Liver (tissue), 3 donors: ENCODE measurements around the gene BCAR3.

Source experiments
- FOXA1 ChIP-seq: IDR thresholded peaks from 2 replicates; pipeline ENCODE4 v1.6.1; 2016; ENCODE audit warnings: antibody characterized with exemption
- GABPA ChIP-seq, 2 donors: IDR thresholded peaks in 1 of 2; conservative IDR thresholded peaks in 1 of 2; 2 replicates each; pipeline ENCODE4 v1.6.1; 2016; ENCODE audit warnings: antibody characterized with exemption in 2 of 2, mild to moderate bottlenecking in 1 of 2, moderate library complexity in 1 of 2
- HNF4A ChIP-seq, 2 donors: conservative IDR thresholded peaks; 2 replicates each; pipeline ENCODE4 v1.6.1; 2016; ENCODE audit warnings: antibody characterized with exemption in 2 of 2, mild to moderate bottlenecking in 2 of 2
- HNF4G ChIP-seq: IDR thresholded peaks from 2 replicates; pipeline ENCODE4 v1.6.1; 2016; ENCODE audit warnings: antibody characterized with exemption
- RAD21 ChIP-seq, 2 donors: IDR thresholded peaks; 2 replicates each; pipeline ENCODE4 v1.6.1; 2016; ENCODE audit warnings: antibody characterized with exemption in 2 of 2, mild to moderate bottlenecking in 2 of 2
- RXRA ChIP-seq, 2 donors: IDR thresholded peaks; 2 replicates each; pipeline ENCODE4 v1.6.1; 2017 to 2018; ENCODE audit warnings: antibody characterized with exemption in 2 of 2, mild to moderate bottlenecking in 1 of 2
- SP1 ChIP-seq: IDR thresholded peaks from 2 replicates; pipeline ENCODE4 v1.6.1; 2018; ENCODE audit warnings: antibody characterized with exemption, mild to moderate bottlenecking
- TAF1 ChIP-seq: conservative IDR thresholded peaks from 2 replicates; pipeline ENCODE4 v1.6.1; 2016; ENCODE audit warnings: antibody characterized with exemption, mild to moderate bottlenecking
- TF ChIP-seq, protein P1 (sequence below): fragments of 150-350 bp; IDR thresholded peaks from 2 replicates; pipeline ENCODE4 v1.5.1; 2017; ENCODE audit warnings: improper control_type of control experiment, low read depth, low read length; ENCODE audit not compliant: missing input control
- TF ChIP-seq, protein P2 (sequence below): IDR thresholded peaks from 2 replicates; pipeline ENCODE4 v1.6.1; 2016; ENCODE audit warnings: antibody characterized with exemption
- TF ChIP-seq, protein P3 (sequence below): IDR thresholded peaks from 2 replicates; pipeline ENCODE4 v1.6.1; 2016; ENCODE audit warnings: antibody characterized with exemption
- TF ChIP-seq, protein P4 (sequence below): IDR thresholded peaks from 2 replicates; pipeline ENCODE4 v1.6.1; 2016; ENCODE audit warnings: antibody characterized with exemption, mild to moderate bottlenecking
- donor health status: healthy.
- donor health status: healthy.

DNA sequence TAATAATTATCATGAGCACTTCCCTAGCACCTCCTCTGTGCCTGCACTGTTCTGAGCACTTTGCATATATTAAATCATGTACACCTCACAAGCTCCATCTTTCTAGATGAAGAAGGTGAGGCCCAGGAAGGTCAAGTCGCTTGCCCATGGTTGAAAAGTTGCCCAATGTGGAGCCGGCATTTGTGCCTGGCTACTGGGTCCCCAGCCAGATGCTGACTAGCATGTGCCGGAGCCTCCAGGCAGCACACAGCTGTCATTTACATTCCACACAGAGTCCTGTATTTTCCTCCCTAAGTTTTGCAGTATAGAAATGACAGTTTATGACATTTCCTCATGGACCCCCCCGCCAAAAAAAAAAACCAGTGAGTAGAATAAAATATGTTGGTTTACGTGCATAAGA is 94.3 kb downstream of the BCAR3 start:
- TF ChIP-seq TAF1 (no peak), HNF4G (no peak), GABPA (IDR thresholded peaks at IDR 0.05 in 1 of 2, conservative IDR thresholded peaks at IDR 0.05 in 1 of 2) (no peak), SP1 (no peak), RXRA (IDR thresholded peaks at IDR 0.05) (no peak), RAD21 (IDR thresholded peaks at IDR 0.05) (no peak), HNF4A (conservative IDR thresholded peaks at IDR 0.05) (no peak), FOXA1 (no peak)
- TF ChIP-seq, protein P1, sequence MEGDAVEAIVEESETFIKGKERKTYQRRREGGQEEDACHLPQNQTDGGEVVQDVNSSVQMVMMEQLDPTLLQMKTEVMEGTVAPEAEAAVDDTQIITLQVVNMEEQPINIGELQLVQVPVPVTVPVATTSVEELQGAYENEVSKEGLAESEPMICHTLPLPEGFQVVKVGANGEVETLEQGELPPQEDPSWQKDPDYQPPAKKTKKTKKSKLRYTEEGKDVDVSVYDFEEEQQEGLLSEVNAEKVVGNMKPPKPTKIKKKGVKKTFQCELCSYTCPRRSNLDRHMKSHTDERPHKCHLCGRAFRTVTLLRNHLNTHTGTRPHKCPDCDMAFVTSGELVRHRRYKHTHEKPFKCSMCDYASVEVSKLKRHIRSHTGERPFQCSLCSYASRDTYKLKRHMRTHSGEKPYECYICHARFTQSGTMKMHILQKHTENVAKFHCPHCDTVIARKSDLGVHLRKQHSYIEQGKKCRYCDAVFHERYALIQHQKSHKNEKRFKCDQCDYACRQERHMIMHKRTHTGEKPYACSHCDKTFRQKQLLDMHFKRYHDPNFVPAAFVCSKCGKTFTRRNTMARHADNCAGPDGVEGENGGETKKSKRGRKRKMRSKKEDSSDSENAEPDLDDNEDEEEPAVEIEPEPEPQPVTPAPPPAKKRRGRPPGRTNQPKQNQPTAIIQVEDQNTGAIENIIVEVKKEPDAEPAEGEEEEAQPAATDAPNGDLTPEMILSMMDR: no peak
- TF ChIP-seq, protein P2, sequence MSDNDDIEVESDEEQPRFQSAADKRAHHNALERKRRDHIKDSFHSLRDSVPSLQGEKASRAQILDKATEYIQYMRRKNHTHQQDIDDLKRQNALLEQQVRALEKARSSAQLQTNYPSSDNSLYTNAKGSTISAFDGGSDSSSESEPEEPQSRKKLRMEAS: no peak
- TF ChIP-seq, protein P3, sequence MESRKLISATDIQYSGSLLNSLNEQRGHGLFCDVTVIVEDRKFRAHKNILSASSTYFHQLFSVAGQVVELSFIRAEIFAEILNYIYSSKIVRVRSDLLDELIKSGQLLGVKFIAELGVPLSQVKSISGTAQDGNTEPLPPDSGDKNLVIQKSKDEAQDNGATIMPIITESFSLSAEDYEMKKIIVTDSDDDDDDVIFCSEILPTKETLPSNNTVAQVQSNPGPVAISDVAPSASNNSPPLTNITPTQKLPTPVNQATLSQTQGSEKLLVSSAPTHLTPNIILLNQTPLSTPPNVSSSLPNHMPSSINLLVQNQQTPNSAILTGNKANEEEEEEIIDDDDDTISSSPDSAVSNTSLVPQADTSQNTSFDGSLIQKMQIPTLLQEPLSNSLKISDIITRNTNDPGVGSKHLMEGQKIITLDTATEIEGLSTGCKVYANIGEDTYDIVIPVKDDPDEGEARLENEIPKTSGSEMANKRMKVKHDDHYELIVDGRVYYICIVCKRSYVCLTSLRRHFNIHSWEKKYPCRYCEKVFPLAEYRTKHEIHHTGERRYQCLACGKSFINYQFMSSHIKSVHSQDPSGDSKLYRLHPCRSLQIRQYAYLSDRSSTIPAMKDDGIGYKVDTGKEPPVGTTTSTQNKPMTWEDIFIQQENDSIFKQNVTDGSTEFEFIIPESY: no peak
- TF ChIP-seq, protein P4, sequence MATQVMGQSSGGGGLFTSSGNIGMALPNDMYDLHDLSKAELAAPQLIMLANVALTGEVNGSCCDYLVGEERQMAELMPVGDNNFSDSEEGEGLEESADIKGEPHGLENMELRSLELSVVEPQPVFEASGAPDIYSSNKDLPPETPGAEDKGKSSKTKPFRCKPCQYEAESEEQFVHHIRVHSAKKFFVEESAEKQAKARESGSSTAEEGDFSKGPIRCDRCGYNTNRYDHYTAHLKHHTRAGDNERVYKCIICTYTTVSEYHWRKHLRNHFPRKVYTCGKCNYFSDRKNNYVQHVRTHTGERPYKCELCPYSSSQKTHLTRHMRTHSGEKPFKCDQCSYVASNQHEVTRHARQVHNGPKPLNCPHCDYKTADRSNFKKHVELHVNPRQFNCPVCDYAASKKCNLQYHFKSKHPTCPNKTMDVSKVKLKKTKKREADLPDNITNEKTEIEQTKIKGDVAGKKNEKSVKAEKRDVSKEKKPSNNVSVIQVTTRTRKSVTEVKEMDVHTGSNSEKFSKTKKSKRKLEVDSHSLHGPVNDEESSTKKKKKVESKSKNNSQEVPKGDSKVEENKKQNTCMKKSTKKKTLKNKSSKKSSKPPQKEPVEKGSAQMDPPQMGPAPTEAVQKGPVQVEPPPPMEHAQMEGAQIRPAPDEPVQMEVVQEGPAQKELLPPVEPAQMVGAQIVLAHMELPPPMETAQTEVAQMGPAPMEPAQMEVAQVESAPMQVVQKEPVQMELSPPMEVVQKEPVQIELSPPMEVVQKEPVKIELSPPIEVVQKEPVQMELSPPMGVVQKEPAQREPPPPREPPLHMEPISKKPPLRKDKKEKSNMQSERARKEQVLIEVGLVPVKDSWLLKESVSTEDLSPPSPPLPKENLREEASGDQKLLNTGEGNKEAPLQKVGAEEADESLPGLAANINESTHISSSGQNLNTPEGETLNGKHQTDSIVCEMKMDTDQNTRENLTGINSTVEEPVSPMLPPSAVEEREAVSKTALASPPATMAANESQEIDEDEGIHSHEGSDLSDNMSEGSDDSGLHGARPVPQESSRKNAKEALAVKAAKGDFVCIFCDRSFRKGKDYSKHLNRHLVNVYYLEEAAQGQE: no peak
